ENCODE measurements around the gene ETV6.

- TF ChIP-seq POLR2AphosphoS5 (IDR thresholded peaks at IDR 0.05) (no peak), POLR2A (IDR thresholded peaks at IDR 0.05) (no peak), CTCF (IDR thresholded peaks at IDR 0.05) (no peak)
Measured at GRCh38 chr12:11714626-11715025, 65.2 kb downstream of the ETV6 start.
